GM12878 (cell line): ENCODE results near the gene MITD1. TPM values are rescaled to one million over a fixed set of nuclear protein-coding genes. Genes with fewer than 3 reads are reported as not detected.

ENCODE experiments used
- ATAC-seq: fragments of 200-7000 bp; cut with Tn5 transposase; 3 replicates; pipeline ENCODE4 v1.9.1; 2020; ENCODE audit warnings: mild to moderate bottlenecking, moderate library complexity
- BruUV-seq: library from RNA; stranded (reverse); fragments of 400-500 nt; replicated peaks from 2 replicates; lab custom pipeline; 2021; lab: Mats Ljungman, UMichigan
- CTCF ChIA-PET: fragments of 300-600 bp; sonication (Branson Sonifier 250); formaldehyde crosslinking; extraction: SDS; loops from one replicate; lab custom pipeline; 2021; ENCODE audit warnings: inconsistent platforms; lab: Yijun Ruan, JAX
- POLR2A ChIA-PET: fragments of 350-600 bp; formaldehyde crosslinking; extraction: SDS; loops from one replicate; lab custom pipeline; 2021; ENCODE audit warnings: inconsistent platforms; lab: Charles Lee
- RAD21 ChIA-PET: fragments of 300-600 bp; sonication (Branson Sonifier 250); formaldehyde crosslinking; loops from one replicate; lab custom pipeline; 2023; ENCODE audit warnings: antibody characterized with exemption; ENCODE audit not compliant: unreplicated experiment; lab: Charles Lee
- SMC1A ChIA-PET: fragments of 300-600 bp; sonication (Branson Sonifier 250); formaldehyde crosslinking; loops from one replicate; lab custom pipeline; 2023; ENCODE audit not compliant: unreplicated experiment, uncharacterized antibody; lab: Charles Lee
- DNase-seq: peaks from one replicate; pipeline ENCODE4 v3.0.0-alpha.2; 2011; ENCODE audit warnings: low read depth, low spot score
- FAIRE-seq: peaks from 3 replicates; lab custom pipeline; 2011; peaks lifted over from hg19 to GRCh38; lab: Jason Lieb, UNC
- H2AFZ ChIP-seq: 2 replicates; pipeline ENCODE4 v1.6.0; 2011; ENCODE audit warnings: low read depth, low read length, control low read depth; ENCODE audit not compliant: control insufficient read depth
- H3K27ac ChIP-seq: 2 replicates; pipeline ENCODE4 v1.5.1; 2011; ENCODE audit warnings: control low read depth; ENCODE audit not compliant: control insufficient read depth, insufficient read depth
- H3K27me3 ChIP-seq, 2 experiments: replicated peaks in 1 of 2; 2 replicates each; pipeline versions ENCODE4 v1.6.0 to v1.6.1; 2011; ENCODE audit warnings: low read length in 1 of 2; ENCODE audit not compliant: control insufficient read depth in 2 of 2, insufficient read depth in 2 of 2
- H3K36me3 ChIP-seq, 2 experiments: 2 replicates each; pipeline ENCODE4 v1.5.1; 2011; ENCODE audit warnings: low read length in 1 of 2; ENCODE audit not compliant: control insufficient read depth in 2 of 2, insufficient read depth in 2 of 2
- H3K4me1 ChIP-seq: 2 replicates; pipeline ENCODE4 v1.6.1; 2011; ENCODE audit warnings: mild to moderate bottlenecking, low read length, moderate library complexity, mixed read lengths; ENCODE audit not compliant: control insufficient read depth, insufficient read depth
- H3K4me2 ChIP-seq: 2 replicates; pipeline ENCODE4 v1.6.0; 2011; ENCODE audit warnings: control low read depth; ENCODE audit not compliant: control insufficient read depth, insufficient read depth
- H3K4me3 ChIP-seq: fragments of 200-600 bp; sonication (generic); 2 replicates; pipeline ENCODE4 v1.5.1; 2016
- H3K79me2 ChIP-seq: 2 replicates; pipeline ENCODE4 v1.6.0; 2011; ENCODE audit warnings: low read length; ENCODE audit not compliant: control insufficient read depth, insufficient read depth
- H3K9ac ChIP-seq: 2 replicates; pipeline ENCODE4 v1.8.0; 2011; ENCODE audit warnings: low read length, control low read depth, mixed read lengths; ENCODE audit not compliant: control insufficient read depth, insufficient read depth
- H3K9me3 ChIP-seq: replicated peaks from 3 replicates; pipeline ENCODE4 v1.5.1; 2011; ENCODE audit warnings: mild to moderate bottlenecking, low read length; ENCODE audit not compliant: control insufficient read depth, insufficient read depth
- H4K20me1 ChIP-seq: 2 replicates; pipeline ENCODE4 v1.6.0; 2011; ENCODE audit not compliant: control insufficient read depth, insufficient read depth
- CHD1 ChIP-seq: IDR thresholded peaks from 2 replicates; pipeline ENCODE4 v1.6.1; 2012; ENCODE audit warnings: low read depth, low read length, improper control_type of control experiment
- CTCF ChIP-seq, 3 experiments: IDR thresholded peaks in 2 of 3; conservative IDR thresholded peaks in 1 of 3; 2 replicates each; pipeline ENCODE4 v1.5.1; 2011; ENCODE audit warnings: low read depth in 3 of 3, low read length in 3 of 3, mild to moderate bottlenecking in 3 of 3, control low read depth in 2 of 3, moderate library complexity in 2 of 3, inconsistent platforms in 1 of 3, mixed read lengths in 1 of 3; ENCODE audit not compliant: control insufficient read depth in 2 of 3, insufficient read depth in 1 of 3; ENCODE audit errors: extremely low read depth in 1 of 3
- ESRRA ChIP-seq: IDR thresholded peaks from 2 replicates; pipeline ENCODE4 v1.6.1; 2012; ENCODE audit warnings: mild to moderate bottlenecking, low read length, improper control_type of control experiment
- HSF1 ChIP-seq: fragments of 150-350 bp; IDR thresholded peaks from 2 replicates; pipeline ENCODE4 v1.6.1; 2014; ENCODE audit warnings: mild to moderate bottlenecking, low read depth, low read length
- PAX8 ChIP-seq: fragments of 450-650 bp; IDR thresholded peaks from 2 replicates; pipeline ENCODE4 v1.6.1; 2017; ENCODE audit warnings: mild to moderate bottlenecking, moderate library complexity
- ZBTB40 ChIP-seq: fragments of 450-650 bp; IDR thresholded peaks from 2 replicates; pipeline ENCODE4 v1.6.1; 2016; ENCODE audit warnings: mild to moderate bottlenecking, moderate library complexity, borderline replicate concordance
- ZNF687 ChIP-seq: fragments of 450-650 bp; IDR thresholded peaks from 2 replicates; pipeline ENCODE4 v1.6.1; 2017; ENCODE audit warnings: mild to moderate bottlenecking, moderate library complexity
- WGBS: methylation state at CpG from one replicate; pipeline ENCODE4 v1.1.6; 2016; ENCODE audit warnings: low lambda C conversion rate; ENCODE audit not compliant: insufficient replicate concordance, insufficient coverage; ENCODE audit errors: missing lambda C conversion rate; 5-methylcytosine and 5-hydroxymethylcytosine counted together
- in situ Hi-C: fragments of 300-500 bp; cut with MboI; formaldehyde crosslinking; loops from 9 replicates; pipeline ENCODE4 v1.14.3; 2018; ENCODE audit warnings: mixed read lengths
- intact Hi-C: fragments of 100-400 bp; cut with micrococcal nuclease; formaldehyde crosslinking; loops from one replicate; pipeline ENCODE4 v1.14.2; 2022; ENCODE audit not compliant: unreplicated experiment
- polyA plus RNA-seq, 11 experiments: library from polyadenylated mRNA; depleted of rRNA in 4 of 11; unstranded in 6 of 11; stranded (reverse) in 5 of 11; fragments of >200 nt; fragmentation: Nextera tagmentation in 4 of 11; fragmentation: Illumina TruSeq in 1 of 11; extraction: Ambion mirVana in 4 of 11; extraction: Trizol in 1 of 11; gene quantifications; 1 replicate in 1 of 11; 2 replicates in 10 of 11; pipeline versions ENCODE4 v1.2.1 to v1.2.3, GENCODE V29; 2011 to 2016; ENCODE audit warnings: inconsistent platforms in 2 of 11, missing spikeins in 2 of 11, low read depth in 1 of 11
- total RNA-seq, 4 experiments: library from RNA; depleted of rRNA in 3 of 4; stranded (reverse); fragments of >200 nt in 3 of 4; fragmentation: Illumina TruSeq in 1 of 4; extraction: Trizol in 1 of 4; gene quantifications; 2 replicates each; pipeline versions ENCODE4 v1.2.1 to v1.2.3, GENCODE V29; 2013 to 2021

The MITD1 gene
- total and polyA plus RNA-seq, 10 of the 15 experiments (the other 5 are each of a cell fraction or from before 2014, with no cell fraction given): 33.0 to 116 (median 63.5) TPM

GRCh38 chr2:99169534-99169933 lies 11.3 kb downstream of the MITD1 start (continued):
- TF ChIP-seq ZNF687: no peak

GRCh38 chr2:99166218-99166617 lies 14.6 kb downstream of the MITD1 start:
- Histone ChIP-seq H3K27me3 (no peaks in the 10 kb centered on the region), H2AFZ (no peak overlapping the region), H3K4me2 (no peak overlapping the region), H3K79me2 (no peaks in the 10 kb centered on the region), H3K36me3 (peaks cover 0 to 21% of the 10 kb centered on the region in 2 experiments; a peak in 2 of 4 replicates), H3K9ac (no peak overlapping the region), H3K9me3 (no peaks in the 10 kb centered on the region), H3K4me3 (no peak overlapping the region), H3K27ac (no peak overlapping the region), H3K4me1 (no peaks in the 10 kb centered on the region), H4K20me1 (no peaks in the 10 kb centered on the region)
- RAD21 ChIA-PET: no interaction called here
- 98% methylated on average over 3 of the region's 5 CpGs for WGBS
- intact Hi-C loops (no loop called here), in situ Hi-C loops (no loop called here)
- ATAC-seq: no peak
- SMC1A ChIA-PET: interaction anchor here (1.6 kb wide), 1 partner anchor 24 kb away, joined by 3 read pairs; the partner anchor contains the start of gene C2orf15
- CTCF ChIA-PET: interaction anchor here (3.4 kb wide), 1 partner anchor 9 kb away, joined by 24 read pairs; no protein-coding TSS in a partner anchor
- POLR2A ChIA-PET: interaction anchor here (2.6 kb wide), 1 partner anchor 26 kb away, joined by 8 read pairs; no protein-coding TSS in a partner anchor
- no peak for FAIRE-seq
- no peak for DNase-seq
- BruUV-seq: no TSS peak
- no peak for TF ChIP-seq HSF1
- TF ChIP-seq CTCF (IDR thresholded peaks at IDR 0.05 in 2 of 3, conservative IDR thresholded peaks at IDR 0.05 in 1 of 3; ENCODE audit: control insufficient read depth in 2 of 3, extremely low read depth in 1 of 3, insufficient read depth in 1 of 3, low read depth in 3 of 3, low read length in 3 of 3): no peak
- TF ChIP-seq PAX8: no peak
- no peak for TF ChIP-seq CHD1
- no peak for TF ChIP-seq ESRRA
- no peak for TF ChIP-seq ZBTB40
